ENCODE results near the gene MYH11. TPM values are rescaled to one million over a fixed set of nuclear protein-coding genes. Genes with fewer than 3 reads are reported as not detected.
"Not testable (repeated sequence)": the region's sequence is repeated elsewhere in the genome, so short reads cannot be mapped to it uniquely, and the experiment has no call there.

The MYH11 gene
- polyA plus RNA-seq, 1 donor = 10.3 TPM

DNA sequence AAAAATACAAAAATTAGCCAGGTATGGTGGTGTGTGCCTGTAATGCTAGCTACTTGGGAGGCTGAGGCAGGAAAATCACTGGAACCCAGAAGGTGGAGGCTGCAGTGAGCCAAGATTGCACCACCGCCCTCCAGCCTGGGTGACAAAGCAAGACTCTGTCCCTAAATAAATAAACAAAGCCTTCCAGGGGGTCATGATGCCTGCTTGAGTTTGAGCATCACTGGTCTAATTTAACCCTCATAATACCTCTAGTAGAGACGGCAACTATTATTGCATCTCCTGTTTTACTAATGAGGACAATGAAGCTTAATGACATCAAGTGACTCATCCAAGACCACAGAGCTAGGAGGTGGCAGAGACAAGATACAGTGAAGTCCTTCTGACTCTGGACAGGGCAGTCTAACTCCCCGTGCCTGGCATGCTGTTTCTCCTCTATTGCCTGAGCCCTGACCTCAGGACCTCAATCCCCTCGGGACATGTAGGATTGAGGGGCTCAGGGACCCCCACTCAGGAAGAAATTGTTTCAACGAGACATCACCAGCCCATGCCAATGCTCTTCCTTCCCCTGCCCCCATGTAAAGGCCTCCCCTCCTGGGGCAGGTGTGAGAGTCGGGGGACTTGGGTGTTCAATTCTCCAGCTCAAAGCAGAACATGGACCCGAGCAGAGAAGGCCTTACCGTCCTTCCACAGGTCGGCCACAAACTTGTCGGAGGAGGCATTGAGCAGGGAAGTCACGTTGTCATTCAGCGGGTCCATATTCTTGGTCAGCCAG lies 103.9 kb downstream of the MYH11 start:
- no peak for DNase-seq (ENCODE audit: low read depth)

DNA sequence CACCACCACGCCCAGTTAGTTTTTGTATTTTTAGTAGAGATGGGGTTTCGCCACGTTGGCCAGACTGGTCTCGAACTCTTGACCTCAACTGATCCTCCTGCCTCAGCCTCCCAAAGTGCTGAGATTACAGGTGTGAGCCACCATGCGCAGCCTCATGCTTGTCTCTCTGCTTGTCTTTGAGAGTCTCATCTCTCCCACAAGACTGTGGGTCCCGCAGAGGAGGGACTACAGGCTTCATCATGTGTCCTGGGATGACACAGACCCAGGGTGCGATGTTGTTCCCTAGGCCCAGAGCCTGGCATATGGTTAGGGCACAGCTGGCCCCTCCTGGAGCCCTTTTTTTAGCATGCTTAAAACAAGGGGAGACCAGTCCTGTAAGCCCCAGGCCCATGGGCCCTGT lies 104.9 kb downstream of the MYH11 start:
- no peak for DNase-seq (ENCODE audit: low read depth)

DNA sequence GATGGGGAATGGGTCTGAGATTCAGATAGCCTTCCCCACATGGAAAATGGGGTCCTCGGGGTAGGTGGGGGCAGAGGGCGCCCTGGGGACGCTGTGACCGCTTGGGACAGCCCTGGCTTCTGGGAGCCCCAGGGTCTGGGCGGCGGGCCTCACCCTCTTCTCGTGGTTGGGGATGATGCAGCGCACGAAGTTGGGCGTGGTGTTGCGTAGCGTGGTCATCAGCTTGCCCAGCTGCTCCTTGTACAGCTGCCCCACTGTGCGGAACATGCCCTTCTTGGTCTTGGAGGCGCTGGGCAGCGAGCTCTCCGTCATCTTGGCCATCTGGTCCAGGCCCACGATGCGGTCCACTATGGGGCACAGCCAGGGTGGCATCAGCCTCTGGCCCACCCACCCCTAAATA lies 106.8 kb downstream of the MYH11 start:
- DNase-seq (ENCODE audit: low read depth) = no peak

GRCh38 chr16:15749371-15749770 lies 107.5 kb downstream of the MYH11 start:
- DNase-seq (ENCODE audit: low read depth) = no peak

GRCh38 chr16:15748654-15749053 lies 108.2 kb downstream of the MYH11 start:
- DNase-seq (ENCODE audit: low read depth) = no peak

GRCh38 chr16:15747937-15748336 lies 108.9 kb downstream of the MYH11 start:
- no peak for DNase-seq (ENCODE audit: low read depth)

GRCh38 chr16:15746332-15746731 lies 110.5 kb downstream of the MYH11 start:
- no peak for DNase-seq (ENCODE audit: low read depth)

DNA sequence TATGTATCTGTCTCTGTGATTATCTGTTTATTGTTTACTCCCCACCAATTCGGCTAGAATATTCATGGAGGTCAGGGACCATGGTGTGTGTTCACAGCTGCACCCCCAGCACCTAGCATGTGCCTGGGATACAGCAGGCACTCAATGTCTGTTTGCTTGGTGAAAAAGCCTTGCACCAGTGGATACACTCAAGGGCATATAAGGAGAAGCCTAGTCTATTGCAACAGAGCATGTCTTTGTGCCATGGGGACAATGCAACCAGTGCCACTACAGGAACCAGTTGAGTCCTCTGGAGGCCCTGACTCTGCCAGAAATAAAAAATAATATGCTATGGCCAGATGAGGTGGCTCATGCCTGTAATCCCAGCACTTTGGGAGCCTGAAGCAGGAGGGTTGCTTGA lies 113.2 kb downstream of the MYH11 start:
- DNase-seq (ENCODE audit: low read depth) = no peak

DNA sequence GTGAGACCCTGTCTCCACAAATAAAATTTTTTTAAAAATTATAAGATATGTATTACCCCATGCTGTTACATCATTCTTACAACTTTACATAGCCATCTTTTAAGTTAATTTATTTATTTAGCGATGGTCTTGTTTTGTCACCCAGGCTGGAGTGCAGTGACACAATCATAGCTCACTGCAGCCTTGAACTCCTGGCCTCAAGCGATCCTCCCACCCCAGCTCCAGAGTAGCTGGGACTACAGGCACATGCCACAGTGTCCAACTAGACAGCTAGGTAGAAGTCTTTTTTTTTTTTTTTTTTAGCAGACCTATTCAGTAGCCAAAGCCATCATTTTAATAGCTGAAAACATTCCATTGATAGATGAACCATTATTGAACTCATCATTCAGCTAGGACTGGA lies 114.1 kb downstream of the MYH11 start:
- no peak for DNase-seq (ENCODE audit: low read depth)

DNA sequence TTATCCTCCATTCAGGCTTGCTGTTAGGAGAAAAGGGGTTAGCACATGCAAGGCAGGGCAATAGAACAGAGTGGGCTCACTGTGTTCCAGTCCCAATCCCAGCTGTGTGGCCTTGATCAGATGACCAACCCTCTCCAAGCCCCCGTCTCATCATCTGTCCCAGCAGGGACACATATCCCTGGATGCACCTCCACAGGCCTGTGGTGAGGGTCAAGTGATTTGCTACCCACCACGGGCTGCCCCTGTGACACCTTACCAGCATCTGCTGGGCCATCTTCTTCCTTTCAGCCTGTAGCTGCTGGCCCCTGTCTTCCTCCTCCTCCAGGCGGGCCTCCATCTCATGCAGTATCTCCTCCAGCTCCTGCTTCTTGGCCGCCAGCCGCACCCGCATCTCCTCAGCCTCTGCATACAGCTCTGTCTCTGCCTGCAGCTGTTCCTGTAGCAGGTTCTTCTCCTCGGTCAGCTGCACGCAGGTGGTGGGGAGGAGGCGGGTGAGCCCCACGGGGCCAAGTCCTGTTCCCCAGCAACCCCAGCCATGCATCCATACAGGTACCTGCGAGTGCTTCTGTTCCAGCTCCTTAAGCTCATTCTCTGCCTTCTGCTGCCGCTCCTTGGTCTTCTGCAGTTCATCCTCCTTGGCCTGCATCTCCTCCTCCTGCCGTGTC lies 115.5 kb downstream of the MYH11 start:
- DNase-seq (ENCODE audit: low read depth) = no peak

DNA sequence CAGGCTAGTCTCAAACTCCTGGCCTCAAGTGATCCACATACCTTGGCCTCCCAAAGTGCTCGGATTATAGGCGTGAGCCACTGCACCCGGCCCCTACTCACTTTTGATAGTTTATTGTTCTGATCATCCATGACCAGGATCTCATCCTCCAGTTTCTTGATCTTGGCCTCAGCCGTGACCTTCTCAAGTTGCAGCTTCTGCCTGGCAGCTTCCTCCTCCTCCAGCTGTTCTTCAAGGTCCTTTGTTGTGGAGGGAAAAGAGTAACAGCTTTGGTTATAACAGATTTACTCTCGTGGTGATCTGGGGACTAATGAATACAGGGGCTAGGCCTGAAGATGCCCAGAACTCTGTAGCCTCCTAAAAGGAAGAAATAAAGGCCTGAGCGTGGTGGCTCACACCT lies 116.9 kb downstream of the MYH11 start:
- DNase-seq (ENCODE audit: low read depth) = no peak

- no peak for DNase-seq (ENCODE audit: low read depth)
These were observed 117.4 kb downstream of the MYH11 start for GRCh38 chr16:15739464-15739863.

DNA sequence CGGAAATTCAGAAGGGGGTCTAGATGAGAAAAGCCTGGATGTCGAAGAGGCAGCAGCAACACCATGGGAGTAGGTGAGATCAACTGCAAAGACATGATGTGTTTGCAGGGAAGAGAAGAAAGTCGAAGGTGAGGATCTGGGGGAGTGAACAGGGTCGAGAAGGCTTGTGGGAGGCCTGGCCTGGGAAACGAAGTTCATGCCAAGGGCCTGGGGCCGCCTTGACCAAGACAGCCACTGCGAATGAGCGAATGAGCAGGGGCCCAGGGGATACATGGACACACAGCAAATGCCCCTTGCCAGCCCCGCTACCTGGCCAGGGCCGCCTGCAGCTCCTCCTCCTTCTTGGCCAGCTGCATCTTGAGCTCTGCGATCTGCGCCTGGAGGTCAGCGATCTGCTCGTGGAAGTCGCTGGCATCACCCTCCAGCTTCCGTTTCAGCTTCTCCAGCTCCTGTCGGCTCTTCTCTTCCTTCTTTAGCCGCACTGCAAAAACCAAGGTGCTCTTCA lies 119.6 kb downstream of the MYH11 start:
- no peak for DNase-seq (ENCODE audit: low read depth)

DNA sequence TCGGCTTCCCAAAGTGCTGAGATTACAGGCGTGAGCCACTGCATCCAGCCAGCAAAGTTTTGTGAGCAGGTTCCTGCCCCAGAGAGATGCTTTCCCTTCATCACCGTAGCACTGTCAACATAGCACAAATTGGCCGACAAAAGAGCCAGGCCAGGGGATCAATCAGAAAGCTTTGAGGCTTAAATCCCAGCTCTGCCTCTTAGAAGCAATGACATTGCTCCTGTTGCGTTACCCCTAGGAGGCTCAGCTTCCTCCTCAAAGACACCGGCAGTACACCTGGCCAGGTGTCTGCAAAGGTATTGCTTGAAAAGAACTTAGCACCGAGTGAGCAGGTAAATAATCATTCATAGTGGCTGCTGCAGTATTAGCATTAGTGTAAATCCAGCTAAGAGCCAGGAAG lies 120.3 kb downstream of the MYH11 start:
- DNase-seq (ENCODE audit: low read depth) = no peak

- DNase-seq (ENCODE audit: low read depth) = no peak
These were observed 121.2 kb downstream of the MYH11 start for GRCh38 chr16:15735610-15736009.

DNA sequence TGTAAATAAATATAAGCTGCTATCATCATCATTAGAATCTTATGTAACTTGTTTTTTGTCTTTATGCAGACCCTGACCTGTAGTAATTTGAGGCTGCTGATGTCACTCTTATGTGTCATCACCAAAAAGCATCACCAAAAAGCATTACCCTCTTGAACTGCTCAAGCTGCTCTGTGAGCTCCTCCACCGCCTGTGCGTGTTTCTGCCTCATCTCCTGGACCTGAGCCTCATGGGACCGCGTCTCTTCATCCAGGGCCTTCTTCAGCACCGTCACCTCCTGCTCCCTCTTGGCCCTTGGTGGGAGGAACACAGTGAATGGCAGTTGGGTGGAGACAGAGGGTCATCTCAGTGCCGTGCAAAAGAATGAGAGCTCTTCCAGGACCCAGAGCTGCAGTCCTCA lies 124.4 kb downstream of the MYH11 start:
- no peak for DNase-seq (ENCODE audit: low read depth)

DNA sequence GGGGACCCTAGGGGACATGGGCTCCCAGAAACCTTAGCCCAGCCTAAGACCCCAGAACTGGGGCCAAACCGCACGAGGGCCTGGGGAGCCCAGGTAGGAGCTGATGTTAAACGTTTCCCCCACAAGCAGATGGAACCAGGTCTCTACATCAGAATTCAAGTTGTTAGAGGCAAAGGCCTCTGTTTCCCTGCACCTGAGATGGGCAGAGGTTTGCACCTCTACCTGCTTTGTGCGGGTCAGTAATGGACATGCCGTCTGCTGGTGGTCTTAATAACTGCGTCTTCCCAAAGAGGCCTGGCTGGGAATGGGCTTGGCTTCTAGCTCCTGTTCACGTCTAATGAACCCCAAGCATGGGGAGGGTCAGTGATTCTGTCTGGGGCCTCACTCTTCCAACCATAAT lies 127.7 kb downstream of the MYH11 start:
- DNase-seq (ENCODE audit: low read depth) = no peak

DNA sequence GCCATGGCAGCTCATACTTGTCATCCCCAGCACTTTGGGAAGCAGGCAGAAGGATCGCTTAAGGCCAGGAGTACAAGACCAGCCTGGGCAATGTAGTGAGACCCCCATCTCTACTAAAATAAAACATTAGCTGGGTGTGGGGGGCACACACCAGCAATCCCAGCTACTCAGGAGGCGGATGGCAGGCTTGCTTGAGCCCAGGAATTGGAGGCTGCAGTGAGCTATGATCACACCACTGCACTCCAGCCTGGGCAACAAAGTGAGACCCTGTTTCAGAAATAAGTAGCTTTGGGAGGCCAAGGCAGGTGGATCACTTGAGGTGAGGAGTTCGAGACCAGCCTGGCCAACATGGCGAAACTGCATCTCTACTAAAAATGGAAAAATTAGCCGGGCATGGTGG lies 129.1 kb downstream of the MYH11 start:
- not testable (repeated sequence) for DNase-seq (ENCODE audit: low read depth)

- no peak for DNase-seq (ENCODE audit: low read depth)
These were observed 130.1 kb downstream of the MYH11 start for GRCh38 chr16:15726715-15727114.

DNA sequence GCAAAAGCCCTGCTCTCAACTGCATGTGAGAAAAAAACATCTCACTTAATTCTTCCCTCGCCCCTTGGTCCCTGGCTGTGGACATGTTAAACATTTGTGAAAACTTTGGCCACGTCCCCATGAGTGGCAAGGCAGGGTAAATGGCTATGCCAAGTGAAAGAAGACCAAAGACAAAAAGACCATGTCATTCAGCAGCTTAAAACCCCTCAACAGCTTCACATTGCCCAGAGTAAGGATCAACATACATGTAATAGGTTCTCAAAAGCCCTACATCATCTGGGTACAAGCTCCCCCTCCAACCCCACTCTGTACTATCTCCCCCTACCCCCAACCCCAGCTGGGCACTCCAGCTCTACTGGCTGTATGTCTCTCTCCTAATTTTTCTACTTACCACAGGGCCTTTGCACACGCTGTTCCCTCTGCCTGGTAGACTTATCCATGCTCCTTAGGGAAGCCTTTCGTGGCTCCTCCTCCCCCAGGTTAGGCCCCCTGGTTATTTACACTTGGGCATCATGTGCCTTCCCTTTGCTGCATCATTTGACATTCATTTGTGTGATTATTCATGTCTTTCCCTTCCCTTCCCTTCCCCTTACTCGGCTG lies 131.1 kb downstream of the MYH11 start:
- DNase-seq (ENCODE audit: low read depth) = no peak

DNA sequence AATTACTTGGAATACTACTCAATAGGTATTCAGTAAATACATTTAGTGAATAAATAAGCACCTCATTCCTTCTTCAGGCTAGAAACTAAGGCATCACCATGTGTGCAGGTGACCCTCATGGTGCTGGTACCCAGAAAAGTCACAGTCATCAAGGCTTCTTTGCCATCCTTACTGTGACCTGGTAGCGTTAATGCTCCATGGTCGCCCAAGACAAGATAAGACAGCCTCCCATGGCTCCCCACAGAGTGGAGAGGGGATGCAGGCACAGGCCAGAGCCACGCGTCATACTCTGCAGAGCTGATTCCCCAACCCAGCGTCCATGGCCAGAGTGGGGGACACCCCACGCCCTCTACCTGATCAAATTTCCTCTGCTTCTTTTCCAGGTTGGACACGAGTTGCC lies 133.0 kb downstream of the MYH11 start:
- DNase-seq (ENCODE audit: low read depth) = no peak

GRCh38 chr16:15721018-15721417 lies 135.8 kb downstream of the MYH11 start:
- no peak for DNase-seq (ENCODE audit: low read depth)

Measured in forelimb muscle (tissue), 1 donor.